Panc1 (cell line): ENCODE data around the gene GCNT3. TPM values are rescaled to one million over a fixed set of nuclear protein-coding genes. Genes with fewer than 3 reads are reported as not detected.

Experiments used
- ATAC-seq: fragments of 200-7000 bp; cut with Tn5 transposase; 2 replicates; pipeline ENCODE4 v1.9.1; 2020; ENCODE audit warnings: mild to moderate bottlenecking, moderate library complexity
- BruUV-seq: library from RNA; stranded (reverse); fragments of 400-500 nt; replicated peaks from 2 replicates; lab custom pipeline; 2021; lab: Mats Ljungman, UMichigan
- CTCF ChIA-PET: fragments of 300-600 bp; sonication (Branson Sonifier 250); formaldehyde crosslinking; loops from one replicate; lab custom pipeline; 2022; ENCODE audit warnings: antibody characterized with exemption; lab: Charles Lee
- POLR2A ChIA-PET: fragments of 300-600 bp; sonication (Branson Sonifier 250); formaldehyde crosslinking; loops from one replicate; lab custom pipeline; 2022; ENCODE audit warnings: antibody characterized with exemption; lab: Charles Lee
- DNase-seq: peaks from one replicate; pipeline ENCODE4 v3.0.0-alpha.2; 2010; ENCODE audit warnings: low read depth, low spot score
- H3K27ac ChIP-seq: 2 replicates; pipeline ENCODE4 v1.5.1; 2011; ENCODE audit warnings: mild to moderate bottlenecking, low read length, inconsistent platforms
- H3K27me3 ChIP-seq: fragments of 200-500 bp; sonication (Bioruptor generic); 2 replicates; pipeline ENCODE4 v1.6.0; 2014; ENCODE audit warnings: low read length, inconsistent platforms; ENCODE audit not compliant: control insufficient read depth, insufficient read depth
- H3K36me3 ChIP-seq: fragments of 200-500 bp; sonication (Bioruptor generic); 2 replicates; pipeline ENCODE4 v1.5.1; 2014; ENCODE audit warnings: inconsistent platforms, mild to moderate bottlenecking, low read length, moderate library complexity; ENCODE audit not compliant: control insufficient read depth, insufficient read depth
- H3K4me1 ChIP-seq: 2 replicates; pipeline ENCODE4 v1.5.1; 2011; ENCODE audit warnings: inconsistent platforms, mild to moderate bottlenecking, low read length, moderate library complexity; ENCODE audit not compliant: control insufficient read depth, insufficient read depth
- H3K4me3 ChIP-seq, 2 experiments: 2 replicates each; pipeline ENCODE4 v1.5.1; 2011 to 2012; ENCODE audit warnings: low read depth in 2 of 2, low read length in 2 of 2, mild to moderate bottlenecking in 2 of 2, inconsistent platforms in 1 of 2, moderate library complexity in 1 of 2
- H3K9me3 ChIP-seq: fragments of 200-500 bp; sonication (Bioruptor generic); 2 replicates; pipeline ENCODE4 v1.5.1; 2014; ENCODE audit warnings: low read depth, mild to moderate bottlenecking, inconsistent platforms, low read length, moderate library complexity; ENCODE audit not compliant: control insufficient read depth, insufficient read depth
- CTCF ChIP-seq: fragments of 450-650 bp; IDR thresholded peaks from 2 replicates; pipeline ENCODE4 v1.5.1; 2017; ENCODE audit warnings: mild to moderate bottlenecking
- POLR2AphosphoS5 ChIP-seq: IDR thresholded peaks from 2 replicates; pipeline ENCODE4 v1.6.1; 2012; ENCODE audit warnings: mild to moderate bottlenecking, low read depth, low read length, moderate library complexity
- REST ChIP-seq, 2 experiments: IDR thresholded peaks; 2 replicates each; pipeline ENCODE4 v1.6.1; 2011 to 2012; ENCODE audit warnings: low read depth in 2 of 2, control low read depth in 1 of 2, low read length in 1 of 2, mild to moderate bottlenecking in 1 of 2, moderate library complexity in 1 of 2; ENCODE audit not compliant: insufficient read depth in 1 of 2
- SIN3A ChIP-seq: IDR thresholded peaks from 2 replicates; pipeline ENCODE4 v1.6.1; 2012; ENCODE audit warnings: low read depth, mild to moderate bottlenecking, low read length, moderate library complexity, borderline replicate concordance; ENCODE audit not compliant: insufficient read depth
- TCF7L2 ChIP-seq: IDR thresholded peaks from 2 replicates; pipeline ENCODE4 v1.6.1; 2011; ENCODE audit warnings: mild to moderate bottlenecking, low read depth, low read length, inconsistent platforms
- in situ Hi-C: cut with HindIII; loops from 2 replicates; pipeline ENCODE4 v1.10.0; 2016; ENCODE audit warnings: low sequenced_read_pairs, low pct_unique_long_range_greater_than_20kb
- intact Hi-C: fragments of 100-400 bp; cut with micrococcal nuclease; formaldehyde crosslinking; loops from one replicate; pipeline ENCODE4 v1.10.0; 2022; ENCODE audit not compliant: unreplicated experiment
- total RNA-seq: library from RNA; stranded (reverse); gene quantifications from one replicate; pipeline ENCODE4 v1.2.1, GENCODE V29; 2021; ENCODE audit not compliant: unreplicated experiment

Gene GCNT3
- total RNA-seq, 1 experiment from 2014 or later, result not detected

- ChIA-PET CTCF (no interaction called here), POLR2A (interaction anchor here (0.6 kb wide), 1 partner anchor 1456 kb away, joined by 3 read pairs; no protein-coding TSS in a partner anchor)
- H3K36me3 ChIP-seq, result no peaks in the 10 kb centered on the region
- H3K4me3 ChIP-seq, result no peak overlapping the region
- DNase-seq (no peak), ATAC-seq (no peak)
- in situ Hi-C loops, result no loop called here
- TF ChIP-seq POLR2AphosphoS5, result no peak
- no peak for TF ChIP-seq CTCF
- TF ChIP-seq SIN3A, result no peak
- no peak for TF ChIP-seq TCF7L2
- TF ChIP-seq REST (IDR thresholded peaks at IDR 0.05; ENCODE audit: insufficient read depth in 1 of 2, low read depth in 2 of 2, low read length in 1 of 2), result no peak
- no peaks in the 10 kb centered on the region for H3K4me1 ChIP-seq
- no TSS peak for BruUV-seq
- intact Hi-C loops, result no loop called here
- H3K27me3 ChIP-seq, result no peaks in the 10 kb centered on the region
- H3K9me3 ChIP-seq, result peaks cover 4% of the 10 kb centered on the region; the same call in 1 of the 2 replicates
- H3K27ac ChIP-seq, result no peak overlapping the region
Observed at GRCh38 chr15:59565299-59565698, 46.3 kb upstream of the GCNT3 start.

GRCh38 chr15:59567324-59567723 is 44.3 kb upstream of the GCNT3 start:
- DNase-seq, result no peak
- intact Hi-C loops (no loop called here), in situ Hi-C loops (no loop called here)
- H3K9me3 ChIP-seq, result peaks cover 4% of the 10 kb centered on the region; the same call in 1 of the 2 replicates
- H3K36me3 ChIP-seq, result no peaks in the 10 kb centered on the region
- no peaks in the 10 kb centered on the region for H3K4me1 ChIP-seq
- POLR2A ChIA-PET, result no interaction called here
- H3K4me3 ChIP-seq, result no peak overlapping the region
- BruUV-seq, result no TSS peak
- ATAC-seq, result no peak
- CTCF ChIA-PET, result no interaction called here
- H3K27ac ChIP-seq, result no peak overlapping the region
- no peaks in the 10 kb centered on the region for H3K27me3 ChIP-seq
- no peak for TF ChIP-seq CTCF
- TF ChIP-seq SIN3A, result no peak
- no peak for TF ChIP-seq TCF7L2
- no peak for TF ChIP-seq REST (IDR thresholded peaks at IDR 0.05; ENCODE audit: insufficient read depth in 1 of 2, low read depth in 2 of 2, low read length in 1 of 2)
- TF ChIP-seq POLR2AphosphoS5, result no peak
